T-helper 22 cell (primary cell): ENCODE data around the gene CD247.

ENCODE experiments used
- DNase-seq: peaks from one replicate; pipeline ENCODE4 v3.0.0-alpha.2; 2020; ENCODE audit warnings: low read depth

The CD247 gene

DNA sequence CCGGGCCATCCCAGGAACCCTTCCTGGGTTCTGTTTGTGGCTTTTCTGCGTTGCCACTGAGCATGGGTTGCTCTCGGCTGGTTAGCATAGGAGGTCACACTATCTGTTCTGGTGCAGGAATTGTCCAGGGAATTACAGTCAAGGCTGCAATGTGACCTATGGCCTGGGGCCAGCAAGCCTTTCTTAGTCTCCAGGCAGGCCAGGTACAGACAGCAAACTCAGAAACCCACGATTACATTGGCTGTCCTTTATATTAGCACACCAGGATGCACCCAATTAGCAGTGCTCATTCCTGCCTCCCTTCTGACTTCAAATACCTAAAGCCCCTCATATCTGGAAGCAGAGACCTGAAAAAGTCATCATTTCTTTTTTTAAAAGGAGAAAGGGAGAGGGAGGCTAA is 55.2 kb downstream of the CD247 start:
- DNase-seq: no peak

DNA sequence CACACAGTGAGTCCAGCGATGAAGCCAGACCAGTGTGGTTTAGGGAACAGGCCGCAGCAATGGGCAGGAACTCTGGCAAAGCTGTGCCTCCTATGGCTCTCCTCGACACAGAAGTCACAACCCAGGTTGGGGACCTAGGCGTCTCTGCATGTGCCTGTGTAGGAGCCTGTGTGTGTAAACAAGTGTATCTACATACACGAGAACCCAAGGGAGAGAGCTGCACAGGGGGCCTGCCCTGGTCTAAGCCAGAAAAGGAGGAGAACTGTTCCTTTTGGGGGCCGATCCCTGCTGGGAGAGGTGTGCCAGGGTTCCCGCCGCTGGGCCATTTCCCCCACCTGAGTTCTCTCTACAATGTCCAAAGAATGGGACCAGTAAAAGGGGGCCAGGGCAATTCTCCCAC is 56.0 kb downstream of the CD247 start:
- no peak for DNase-seq

DNA sequence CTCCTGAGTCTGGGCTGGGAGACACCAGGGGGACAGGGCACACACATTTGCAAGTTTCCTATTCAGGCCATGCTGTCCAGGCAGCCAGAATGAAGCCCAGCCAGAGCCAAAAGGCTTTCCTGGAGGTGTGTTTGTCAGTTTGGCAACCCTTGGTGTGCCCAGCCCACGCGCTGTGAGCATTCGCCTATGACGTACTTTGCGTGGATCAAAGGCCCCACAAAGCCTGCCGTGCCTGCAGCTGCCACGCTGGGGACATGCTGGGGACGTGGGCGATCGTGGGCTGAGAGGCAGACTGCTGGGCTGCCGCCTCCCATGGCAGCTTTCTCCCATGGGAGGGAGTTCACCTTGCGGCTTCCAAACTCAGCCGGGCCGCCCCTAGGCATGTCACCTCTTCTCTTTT is 57.5 kb downstream of the CD247 start:
- no peak for DNase-seq

DNA sequence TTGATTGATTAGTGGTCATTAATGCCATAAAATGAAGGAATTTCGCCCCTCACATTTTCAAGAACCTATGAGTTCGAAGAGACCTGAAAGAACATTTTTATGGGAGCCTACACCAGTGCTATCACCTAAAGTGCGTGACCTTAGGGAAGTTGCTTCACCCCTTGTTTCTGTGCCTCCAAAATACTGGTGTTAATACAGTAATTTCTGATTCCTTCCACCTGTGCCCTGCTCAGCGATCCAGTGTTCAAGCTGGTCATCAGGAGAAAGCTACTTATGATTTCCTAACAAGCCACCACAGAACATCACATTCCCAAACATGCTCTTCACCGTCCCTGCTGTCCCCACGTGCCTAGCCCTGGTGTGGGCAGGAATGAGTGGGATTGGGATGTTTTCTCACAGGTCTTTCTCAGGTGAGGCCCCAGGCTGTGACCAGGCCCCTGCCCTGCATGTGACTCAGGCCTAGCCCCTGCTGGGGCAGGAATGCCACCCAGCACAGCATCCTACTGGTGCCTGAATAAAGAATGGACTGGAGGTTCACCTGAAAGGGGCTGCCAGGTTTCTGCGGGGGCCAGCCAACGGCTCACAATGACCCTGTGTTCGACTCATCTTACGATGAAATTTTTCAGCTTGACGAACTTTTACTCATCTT is 60.3 kb downstream of the CD247 start:
- no peak for DNase-seq

DNA sequence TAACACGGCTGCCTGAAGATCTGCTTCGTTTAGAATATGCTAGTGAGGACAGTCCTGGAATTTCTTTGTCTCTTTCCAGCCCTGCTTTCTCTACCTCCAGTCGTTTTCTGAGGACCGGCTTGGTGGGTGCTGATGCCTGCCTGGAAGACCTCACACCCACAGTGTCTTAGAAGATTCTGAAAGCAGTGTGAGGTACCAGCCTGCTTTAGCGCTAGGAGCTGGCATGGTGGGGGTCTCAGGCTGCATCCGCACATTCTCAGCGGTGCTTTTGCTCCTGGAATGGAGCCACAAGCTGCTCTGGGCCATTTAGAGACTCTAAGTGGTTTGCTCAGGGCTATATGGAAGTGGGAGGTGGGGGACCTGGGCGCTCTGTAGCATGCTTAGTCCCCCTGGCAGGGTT is 61.4 kb downstream of the CD247 start:
- DNase-seq: no peak

DNA sequence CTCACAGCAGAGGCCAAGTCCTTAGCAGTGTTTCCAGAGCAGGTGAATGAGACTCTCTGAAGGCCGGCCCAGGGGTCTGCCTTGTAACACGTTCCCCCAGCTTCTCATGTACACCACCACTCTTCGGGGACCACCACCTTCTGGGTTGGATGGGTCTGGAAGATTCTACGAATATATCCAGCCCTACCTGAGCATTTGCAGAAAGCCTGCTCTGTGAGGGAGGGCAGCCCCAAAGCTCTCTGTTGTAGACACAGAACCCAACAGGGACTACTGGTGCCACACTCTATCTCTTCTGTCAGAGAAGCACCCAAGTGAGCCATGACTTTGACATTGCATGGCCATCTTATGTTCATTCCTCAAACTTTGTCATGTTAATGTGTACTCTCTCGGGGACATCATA is 61.8 kb downstream of the CD247 start:
- DNase-seq: no peak

DNA sequence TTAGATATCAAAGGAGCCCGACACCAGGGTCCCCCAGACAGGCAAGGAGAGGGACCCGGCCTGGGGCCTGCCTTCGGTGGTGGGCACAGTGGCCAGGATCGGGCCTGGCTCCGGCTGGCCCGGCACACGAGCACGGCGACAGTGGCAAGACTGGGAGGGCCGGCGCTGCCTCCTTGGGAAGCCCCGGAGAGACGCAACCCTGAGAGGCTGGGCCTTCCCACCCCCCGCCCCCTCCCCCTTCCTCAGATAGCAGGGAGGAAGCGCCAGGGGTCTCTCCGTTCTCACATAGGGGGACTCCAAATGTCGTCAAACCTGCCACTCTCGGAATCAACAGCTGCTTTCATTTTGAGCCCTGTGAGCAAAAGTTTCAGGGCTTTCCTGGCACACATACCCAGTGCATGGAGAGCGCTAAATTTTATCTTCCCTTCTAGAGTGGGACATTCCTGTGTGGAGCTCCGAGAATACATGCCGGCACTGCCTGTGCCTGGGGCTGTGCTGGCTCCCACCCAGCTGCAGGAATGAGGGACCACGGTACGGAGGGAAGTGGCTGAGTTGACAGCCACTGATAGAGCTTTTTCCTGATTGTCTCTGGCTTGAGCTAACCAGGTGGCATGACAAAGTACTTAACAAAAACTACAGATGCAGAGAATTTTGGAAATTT is 62.4 kb downstream of the CD247 start:
- peak; percentile 56 for DNase-seq

DNA sequence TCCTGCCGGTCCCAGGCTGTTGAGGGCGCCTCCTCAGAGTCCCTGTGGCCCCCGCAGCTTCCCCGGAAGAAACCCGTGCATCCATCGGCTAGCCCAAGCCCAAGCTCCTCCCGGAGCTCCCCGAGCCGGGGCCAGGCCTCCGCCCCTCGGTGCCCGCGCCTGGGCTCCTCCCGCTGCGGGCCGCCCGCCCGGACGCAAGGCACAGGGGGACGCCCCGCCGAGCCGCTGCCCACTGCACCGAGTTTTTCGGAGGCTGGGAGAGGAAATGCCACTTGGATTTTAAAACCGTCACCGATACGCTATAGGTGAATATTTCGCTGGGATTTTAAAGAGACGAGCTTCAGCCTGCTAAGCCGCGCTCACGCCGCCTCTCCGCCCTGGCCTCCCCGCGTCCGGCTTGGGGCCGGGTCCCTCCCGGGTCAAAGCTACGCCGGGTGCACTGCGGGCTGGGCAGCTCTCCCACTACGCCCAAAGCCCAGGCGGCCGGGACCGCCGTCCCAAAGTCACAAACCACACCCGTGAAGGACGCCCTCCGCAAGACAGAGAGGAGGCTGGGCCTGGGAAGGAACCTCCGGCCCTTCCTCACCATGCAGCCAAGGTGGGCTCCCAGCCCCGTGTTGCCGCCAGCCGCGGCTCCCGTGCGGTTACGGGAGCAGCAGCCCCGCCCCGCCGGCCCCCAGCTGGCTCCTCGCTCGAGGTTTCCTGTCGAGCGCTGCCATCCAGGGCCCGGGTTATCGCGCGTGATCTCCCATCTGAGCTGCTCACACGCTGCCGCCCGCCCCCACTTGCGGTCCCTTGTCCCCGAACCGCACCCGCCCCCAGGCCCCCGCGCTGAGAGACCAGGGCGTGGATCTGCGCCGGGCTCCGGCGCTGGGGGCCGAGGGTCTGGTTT is 63.2 kb downstream of the CD247 start:
- peak; percentile 80 for DNase-seq

DNA sequence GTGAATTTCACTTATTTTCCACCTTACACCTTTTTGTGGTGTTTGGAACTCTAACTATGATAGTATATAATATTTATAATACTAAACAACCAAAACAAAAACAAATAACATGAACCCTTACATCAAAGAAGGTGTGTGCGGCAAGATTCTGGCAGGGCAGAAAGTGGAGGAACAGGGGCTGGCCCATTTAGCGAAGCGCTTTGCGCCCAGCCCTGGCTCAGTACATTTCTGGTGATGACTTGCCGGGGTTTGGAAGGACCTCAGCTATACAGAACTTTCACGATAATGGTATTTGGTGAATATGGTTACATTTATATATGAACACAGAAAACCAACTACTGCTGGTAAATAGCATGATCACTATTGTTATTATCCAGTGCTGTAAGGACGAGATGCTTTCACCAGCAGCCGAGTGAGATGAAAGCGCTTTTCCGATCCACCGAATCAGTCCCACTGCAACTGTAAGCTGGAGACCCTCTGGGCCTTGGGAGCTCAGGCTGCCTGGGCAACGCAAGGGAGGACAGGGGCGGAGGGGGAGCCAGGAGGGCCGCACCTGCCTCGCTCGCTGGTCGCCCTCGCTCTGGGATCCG is 63.9 kb downstream of the CD247 start:
- DNase-seq: no peak

DNA sequence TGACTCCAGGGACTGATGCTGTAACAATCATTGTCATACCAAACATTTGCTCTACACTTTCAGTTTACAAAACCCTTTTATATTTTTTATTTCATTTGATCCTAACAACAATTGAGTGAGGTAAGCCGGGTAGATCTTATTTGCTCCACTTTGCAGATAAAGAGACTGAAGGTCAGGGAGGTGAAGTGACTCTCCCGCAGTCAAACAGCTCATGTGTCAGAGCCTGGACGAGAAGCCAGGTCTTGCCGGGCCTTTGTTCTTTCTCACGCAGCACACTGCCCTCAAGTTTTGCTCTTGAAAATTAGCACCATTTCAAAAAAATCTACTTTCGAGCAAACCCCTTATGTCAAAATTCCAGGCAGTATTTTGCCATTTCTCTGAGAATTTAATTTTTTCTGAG is 65.2 kb downstream of the CD247 start:
- DNase-seq: no peak

DNA sequence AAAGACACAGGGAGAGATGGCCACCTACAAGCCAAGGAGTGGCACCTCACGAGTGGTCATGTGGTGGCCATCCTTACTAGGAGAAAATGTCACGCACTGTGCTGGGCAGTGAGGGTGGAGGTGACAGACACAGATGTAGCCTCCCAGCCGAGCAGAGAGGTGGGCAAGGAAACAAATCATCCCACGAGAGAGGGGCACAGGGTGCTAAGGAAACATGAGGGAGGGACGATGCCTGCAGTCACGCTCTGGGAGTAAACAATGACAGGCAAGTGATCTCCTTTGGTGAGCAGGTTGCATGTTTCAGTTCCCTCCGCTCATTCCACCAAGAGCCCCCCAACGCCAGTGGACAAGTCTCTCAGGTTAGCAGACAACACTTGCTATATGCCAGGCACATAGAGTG is 65.8 kb downstream of the CD247 start:
- no peak for DNase-seq

DNA sequence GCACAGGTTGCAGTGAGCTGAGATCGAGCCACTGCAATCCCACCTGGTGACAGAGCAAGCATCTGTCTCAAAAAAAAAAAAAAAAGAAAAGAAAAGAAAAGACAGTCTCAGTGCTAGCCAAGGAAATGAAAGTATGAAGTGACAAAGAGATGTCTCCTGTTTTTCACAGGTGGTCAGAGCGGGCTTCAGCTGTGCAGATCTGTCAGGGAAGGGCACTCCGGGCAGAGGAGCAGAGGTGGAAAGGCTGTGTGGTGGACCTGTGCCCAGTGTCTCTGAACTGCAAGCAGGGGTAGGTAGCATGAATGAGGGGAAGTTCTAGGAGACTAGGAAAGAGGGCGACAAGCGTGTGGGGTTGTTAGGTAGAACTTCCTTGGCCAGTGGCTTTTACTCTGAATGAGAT is 67.5 kb downstream of the CD247 start:
- DNase-seq: no peak

DNA sequence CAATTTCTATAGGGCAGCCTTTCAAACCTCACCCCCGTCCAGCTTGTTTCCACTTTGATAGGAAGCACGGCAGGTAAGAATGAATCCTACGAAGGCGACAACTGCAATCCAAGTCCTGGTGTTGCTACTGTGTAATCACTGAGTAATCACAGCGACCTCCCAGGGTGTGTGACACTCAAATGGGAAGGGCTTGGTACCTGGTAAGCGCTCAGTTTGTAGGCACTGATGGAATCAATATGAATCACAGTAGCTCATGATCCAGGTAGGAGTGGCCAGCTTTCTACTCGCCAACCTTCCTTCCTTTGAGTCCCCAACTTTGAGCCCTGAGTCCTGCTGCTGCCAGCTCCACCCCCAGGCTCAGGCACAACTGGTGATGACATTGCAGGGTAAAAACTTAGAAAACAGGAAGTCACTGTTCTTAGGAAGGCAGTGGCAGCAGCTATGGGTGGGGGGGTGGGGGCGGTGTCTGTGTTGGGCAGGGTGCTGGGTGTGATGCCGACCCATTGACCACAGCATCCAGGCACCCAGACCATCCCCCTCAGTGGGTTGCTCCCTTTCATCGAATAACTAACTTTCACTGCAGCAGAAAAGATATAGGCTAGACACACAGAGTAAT is 70.7 kb downstream of the CD247 start:
- DNase-seq: peak; percentile 72

DNA sequence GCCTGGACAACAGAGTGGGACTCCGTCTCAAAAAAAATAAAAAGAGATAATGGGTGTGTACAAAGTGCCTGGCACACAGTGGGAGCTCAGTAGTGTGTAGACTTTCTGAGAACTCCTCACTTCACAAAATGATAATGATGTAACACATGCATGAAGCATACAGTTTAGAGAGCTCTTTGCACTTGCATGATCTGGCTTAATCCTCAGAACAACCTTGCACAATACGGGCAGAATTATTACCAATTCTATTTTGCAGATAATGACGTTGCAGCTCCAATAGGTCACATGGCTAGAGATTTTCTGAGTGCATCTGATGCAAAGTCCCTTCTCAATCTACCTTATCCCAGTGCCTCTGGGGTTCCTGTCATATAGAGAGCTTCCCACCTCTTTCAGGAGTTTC is 71.4 kb downstream of the CD247 start:
- DNase-seq: no peak

DNA sequence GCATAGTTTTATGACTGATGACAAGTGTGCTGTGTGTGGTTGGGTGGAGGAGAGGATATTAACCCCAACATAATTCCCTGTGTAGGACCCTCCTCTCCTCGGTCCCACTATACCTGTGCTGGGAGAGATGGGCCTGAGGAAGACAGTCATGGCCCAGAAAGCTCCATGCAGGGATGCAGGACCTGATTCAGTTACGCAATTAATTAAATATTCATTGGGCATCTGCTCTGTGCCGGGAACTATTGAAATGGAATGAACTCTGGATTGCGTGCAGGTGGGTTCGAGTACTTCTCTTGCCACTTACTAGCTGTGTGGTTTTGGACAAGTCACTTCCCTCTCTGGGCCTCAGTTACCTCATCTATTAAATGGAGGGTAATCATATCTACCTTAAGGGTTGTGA is 74.6 kb downstream of the CD247 start:
- DNase-seq: no peak

DNA sequence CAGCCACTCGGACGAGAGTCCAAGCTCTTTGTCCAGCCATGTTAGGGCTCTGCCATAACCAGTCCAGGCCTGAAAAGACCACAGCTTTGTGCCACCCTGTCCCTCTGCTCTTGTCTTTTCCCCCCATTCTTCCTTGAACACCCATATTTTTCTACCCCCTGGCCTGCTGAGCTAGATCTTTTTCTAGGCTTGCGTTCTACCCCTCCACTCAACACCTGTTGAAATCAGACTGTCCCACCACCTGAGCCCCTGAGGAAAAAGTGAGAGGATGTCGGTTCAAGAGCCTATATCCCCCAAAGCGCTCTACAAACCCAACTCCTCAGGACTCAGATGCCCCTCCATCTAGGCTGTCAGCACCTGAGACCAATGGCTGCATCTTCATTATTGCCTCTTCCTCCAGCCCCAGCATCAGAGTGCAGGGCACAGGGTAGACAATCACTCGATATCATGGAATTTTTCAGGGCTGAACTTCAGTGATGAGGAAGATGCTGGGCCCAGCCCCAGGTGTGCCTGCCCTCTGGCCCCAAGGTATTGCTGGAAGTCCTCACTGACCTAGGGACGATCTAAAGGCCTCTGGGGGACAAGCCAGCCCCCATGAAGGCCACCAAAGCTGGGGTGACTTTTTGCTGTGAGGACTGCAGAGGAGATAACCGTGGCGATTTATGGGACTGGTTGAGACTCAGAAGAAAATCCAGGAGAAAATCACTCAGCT is 75.3 kb downstream of the CD247 start:
- DNase-seq: no peak

DNA sequence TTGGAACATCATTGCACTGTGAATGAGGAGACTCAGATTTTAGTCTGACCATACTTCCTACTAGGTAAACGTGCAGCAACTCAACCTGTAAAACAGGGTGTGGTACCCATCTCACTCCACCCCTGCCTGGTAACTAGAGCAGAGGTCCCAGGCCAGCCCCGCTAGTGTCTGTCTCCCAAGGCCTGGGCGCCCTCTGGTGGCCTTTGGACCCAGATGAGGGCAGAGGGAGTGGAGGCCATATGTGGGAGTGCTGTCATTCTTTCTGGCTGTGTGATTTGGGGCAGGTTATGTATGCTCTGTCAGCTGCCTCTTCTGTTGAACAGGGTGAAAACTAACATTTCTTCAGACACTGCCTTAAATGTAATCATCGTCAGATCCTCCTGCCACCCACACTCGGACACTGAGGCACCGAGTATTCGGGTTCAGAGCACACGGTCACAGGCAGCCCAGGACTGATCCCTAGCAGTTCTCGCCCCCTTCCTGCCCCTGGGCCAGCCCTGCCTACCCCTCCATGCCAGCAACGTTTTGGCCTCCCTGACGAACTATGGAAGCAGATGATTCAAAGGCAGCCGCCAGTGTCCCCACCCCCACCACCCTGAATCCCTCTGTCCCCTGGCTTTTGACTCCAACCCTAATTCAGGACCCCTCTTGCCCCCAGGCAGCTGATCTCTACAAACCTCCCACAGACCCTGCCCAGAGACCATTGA is 76.0 kb downstream of the CD247 start:
- DNase-seq: peak; percentile 64

DNA sequence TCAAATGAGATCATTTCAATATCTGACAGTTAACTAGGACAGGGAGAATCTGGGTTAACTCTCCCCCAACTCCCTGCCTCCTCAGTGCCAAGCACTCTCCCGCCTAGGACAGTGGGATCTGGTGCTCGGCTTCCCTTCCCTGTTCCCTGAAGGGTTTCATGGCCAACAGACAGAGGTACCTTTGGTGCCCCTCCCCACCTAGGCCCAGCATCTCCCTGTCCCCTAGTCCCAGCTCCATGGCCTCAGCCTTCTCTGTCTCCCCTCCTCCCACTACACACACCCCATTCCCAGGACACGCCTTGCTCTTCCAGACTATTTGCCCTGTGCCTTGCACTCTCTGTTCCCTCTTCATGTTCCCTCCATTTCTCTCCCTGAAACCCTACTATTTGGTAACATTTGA is 77.1 kb downstream of the CD247 start:
- no peak for DNase-seq

DNA sequence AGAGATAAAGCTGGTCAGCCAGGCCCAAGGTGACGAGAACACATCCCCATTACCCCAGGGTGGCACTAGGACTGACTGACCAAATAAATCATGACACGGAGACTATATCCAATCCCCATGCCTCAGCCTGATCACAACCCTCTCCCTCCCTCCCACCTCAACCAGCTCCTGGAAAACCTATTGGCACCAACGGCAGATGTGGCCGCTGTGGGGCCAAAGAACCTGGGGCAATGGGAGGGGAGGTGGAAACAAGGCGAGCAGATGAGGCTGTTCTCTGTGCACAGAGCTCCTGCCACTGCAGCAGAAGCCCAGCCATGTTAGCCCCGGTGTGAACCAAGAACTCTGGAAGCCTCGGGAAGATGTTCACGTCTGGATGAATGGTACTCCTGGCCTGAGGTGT is 77.6 kb downstream of the CD247 start:
- DNase-seq: no peak

DNA sequence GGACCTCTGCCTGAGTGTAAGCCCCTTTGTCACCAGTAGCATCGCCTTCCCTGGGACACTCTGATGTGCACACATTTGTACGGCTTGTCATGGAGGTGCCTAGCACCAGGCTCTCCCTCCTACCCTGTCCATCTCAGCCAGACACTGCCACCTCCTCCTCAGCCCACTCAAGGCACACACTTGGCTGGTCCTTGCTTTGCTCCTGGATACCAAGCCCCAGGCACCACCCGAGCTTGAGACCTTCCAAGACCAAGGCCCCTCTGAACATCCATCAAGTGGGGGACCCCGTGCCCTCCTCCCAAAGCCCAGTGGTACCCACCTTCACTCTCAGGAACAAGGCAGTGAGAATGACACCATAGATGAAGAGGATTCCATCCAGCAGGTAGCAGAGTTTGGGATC is 78.0 kb downstream of the CD247 start:
- DNase-seq: no peak
